HAP-1 (cell line): Measurements from ENCODE around the gene LRIG1.

Experiments used
- DNase-seq, 2 experiments: peaks; one replicate each; pipeline ENCODE4 v3.0.0-alpha.2; 2016 to 2020; ENCODE audit warnings: low spot score in 2 of 2
- H3K27me3 ChIP-seq: fragments of 250-450 bp; sonication (Bioruptor Pico); 2 replicates; pipeline ENCODE4 v1.5.1; 2020; ENCODE audit warnings: low read depth, mild to moderate bottlenecking, moderate library complexity
- H3K36me3 ChIP-seq: fragments of 250-450 bp; sonication (Bioruptor Pico); replicated peaks from 2 replicates; pipeline ENCODE4 v1.5.1; 2020; ENCODE audit warnings: mild to moderate bottlenecking
- H3K4me1 ChIP-seq: fragments of 250-450 bp; sonication (Bioruptor Pico); 2 replicates; pipeline ENCODE4 v1.5.1; 2020; ENCODE audit warnings: mild to moderate bottlenecking
- H3K4me3 ChIP-seq: fragments of 250-450 bp; sonication (Bioruptor Pico); 2 replicates; pipeline ENCODE4 v1.5.1; 2020; ENCODE audit warnings: mild to moderate bottlenecking, moderate library complexity
- H3K9me3 ChIP-seq: fragments of 250-450 bp; sonication (Bioruptor Pico); 2 replicates; pipeline ENCODE4 v1.5.1; 2020; ENCODE audit warnings: mild to moderate bottlenecking, moderate library complexity
- in situ Hi-C: fragments of 300-500 bp; cut with MboI; formaldehyde crosslinking; loops from 3 replicates; pipeline ENCODE4 v1.14.3; 2020; ENCODE audit warnings: low sequenced_read_pairs, inconsistent platforms, mixed read lengths

The LRIG1 gene

DNA sequence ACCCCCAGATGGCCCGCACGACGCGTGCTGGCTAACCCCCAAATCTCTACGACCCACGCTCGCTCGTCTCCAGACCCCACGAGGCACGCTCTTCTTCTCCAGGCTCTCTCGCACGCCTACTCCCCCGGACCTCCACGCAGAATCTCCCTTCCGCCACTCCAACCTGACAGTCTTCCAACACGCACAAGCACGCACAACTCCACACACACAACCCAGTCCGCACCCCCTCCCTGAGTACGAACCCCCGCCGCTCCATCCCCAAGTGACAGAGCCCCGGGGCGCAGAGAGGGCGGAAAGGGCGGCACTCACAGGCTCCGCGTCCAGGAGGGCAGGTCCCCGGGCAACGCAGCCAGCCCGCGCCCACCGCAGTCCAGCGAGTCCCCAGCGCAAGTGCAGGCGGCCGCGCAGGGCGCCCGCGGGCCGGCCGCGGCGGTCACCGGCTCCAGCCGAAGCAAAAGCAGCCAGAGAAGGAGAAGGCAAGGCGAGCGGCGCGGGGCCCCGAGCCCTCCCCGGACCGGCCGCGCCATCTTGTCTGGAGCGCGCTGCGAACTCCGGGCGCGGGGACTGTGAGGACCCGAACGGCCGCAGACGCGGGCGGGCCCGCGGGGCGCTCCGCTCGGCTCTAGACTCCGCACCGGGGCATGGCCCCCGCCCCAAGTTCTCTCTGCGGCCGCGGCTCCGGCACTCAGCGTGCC, 794 bp downstream of the LRIG1 start:
- Histone ChIP-seq H3K36me3 (no peaks in the 10 kb centered on the region), H3K9me3 (no peaks in the 10 kb centered on the region), H3K27me3 (peaks cover 4% of the 10 kb centered on the region; the same call in 1 of the 2 replicates), H3K4me1 (peaks cover 53% of the 10 kb centered on the region), H3K4me3 (peak overlapping the region; percentile 59)
- in situ Hi-C loops, result loop anchor here (25.0 kb wide), 1 partner anchor 312 kb away; no protein-coding TSS in a partner anchor
- DNase-seq, result peak in 1 of 2 experiments; percentile 54

- peaks cover 57% of the 10 kb centered on the region for H3K4me1 ChIP-seq
- peak; percentile 32 to 46 for DNase-seq
- in situ Hi-C loops, result no loop called here
- H3K36me3 ChIP-seq, result no peaks in the 10 kb centered on the region
- peak overlapping the region; percentile 59 for H3K4me3 ChIP-seq
- no peaks in the 10 kb centered on the region for H3K9me3 ChIP-seq
- 0 out of 2 replicates have a peak, but pooled peaks cover 2% of the 10 kb centered on the region for H3K27me3 ChIP-seq
Measured at GRCh38 chr3:66498687-66499621, 1.9 kb downstream of the LRIG1 start.

GRCh38 chr3:66497985-66498671, 2.7 kb downstream of the LRIG1 start:
- peaks cover 56% of the 10 kb centered on the region for H3K4me1 ChIP-seq
- in situ Hi-C loops, result no loop called here
- DNase-seq, result no peak
- no peaks in the 10 kb centered on the region for H3K36me3 ChIP-seq
- no peak overlapping the region for H3K4me3 ChIP-seq
- H3K27me3 ChIP-seq, result 0 out of 2 replicates have a peak, but pooled peaks cover 2% of the 10 kb centered on the region
- no peaks in the 10 kb centered on the region for H3K9me3 ChIP-seq

DNA sequence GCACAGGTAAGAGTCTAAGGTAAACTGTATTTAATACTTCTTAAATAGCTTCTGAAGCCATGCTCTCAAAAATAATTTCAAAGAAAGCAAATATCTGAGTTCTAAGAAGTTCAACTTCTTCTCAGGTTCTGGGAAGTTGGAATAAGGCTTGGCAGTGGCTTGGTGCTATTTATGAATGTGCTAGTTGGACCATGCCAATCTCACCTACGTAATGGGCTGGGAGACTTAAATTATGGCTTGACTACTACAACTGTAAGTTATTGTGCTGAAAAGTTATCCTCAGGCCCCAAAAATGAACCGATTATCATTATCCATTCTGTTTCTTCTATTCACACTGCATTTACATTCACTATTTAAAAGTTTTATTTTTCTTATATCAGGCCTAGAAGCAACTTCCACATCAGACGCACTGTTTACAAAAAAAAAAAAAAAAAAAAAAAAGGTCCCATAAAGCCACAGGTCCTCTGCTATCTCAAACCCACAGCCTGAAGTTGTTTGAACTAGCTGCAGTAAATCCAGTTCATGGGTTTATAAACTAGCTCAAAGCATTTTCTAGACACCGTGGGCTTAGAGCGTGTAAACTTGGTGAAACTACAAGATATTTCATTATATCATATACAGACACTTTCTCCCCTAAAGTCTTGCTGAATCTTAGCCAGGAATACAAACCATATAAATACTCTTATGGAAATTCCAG, 3.4 kb downstream of the LRIG1 start:
- in situ Hi-C loops, result no loop called here
- no peaks in the 10 kb centered on the region for H3K27me3 ChIP-seq
- no peaks in the 10 kb centered on the region for H3K9me3 ChIP-seq
- H3K4me1 ChIP-seq, result peaks cover 52% of the 10 kb centered on the region
- no peak for DNase-seq
- no peaks in the 10 kb centered on the region for H3K36me3 ChIP-seq
- no peak overlapping the region for H3K4me3 ChIP-seq

DNA sequence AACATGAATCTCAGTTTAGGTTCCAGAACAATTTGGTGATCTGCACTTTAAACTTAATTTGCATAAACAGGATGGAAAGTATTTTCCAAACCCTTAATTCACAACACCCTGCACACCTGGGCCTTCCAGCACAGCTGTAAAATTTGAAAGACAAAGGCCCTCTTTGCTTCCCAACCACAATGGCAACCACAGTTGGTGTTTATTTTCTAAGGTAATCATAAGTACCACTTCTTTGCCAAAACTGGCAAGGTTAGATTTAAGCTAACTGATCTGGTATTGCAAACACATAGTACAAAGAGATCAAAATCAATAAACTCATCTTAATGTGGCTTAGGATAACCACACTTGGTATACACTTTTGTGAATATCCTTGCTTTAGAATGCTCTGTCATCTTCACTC, 4.1 kb downstream of the LRIG1 start:
- in situ Hi-C loops, result no loop called here
- no peaks in the 10 kb centered on the region for H3K27me3 ChIP-seq
- H3K4me1 ChIP-seq, result peaks cover 52% of the 10 kb centered on the region
- H3K36me3 ChIP-seq, result no peaks in the 10 kb centered on the region
- DNase-seq, result no peak
- H3K4me3 ChIP-seq, result no peak overlapping the region
- no peaks in the 10 kb centered on the region for H3K9me3 ChIP-seq

- in situ Hi-C loops, result no loop called here
- no peak for DNase-seq
- Histone ChIP-seq H3K4me3 (no peak overlapping the region), H3K4me1 (peaks cover 48% of the 10 kb centered on the region), H3K9me3 (no peaks in the 10 kb centered on the region), H3K36me3 (no peaks in the 10 kb centered on the region), H3K27me3 (no peaks in the 10 kb centered on the region)
Measured at GRCh38 chr3:66496301-66496700, 4.5 kb downstream of the LRIG1 start.

DNA sequence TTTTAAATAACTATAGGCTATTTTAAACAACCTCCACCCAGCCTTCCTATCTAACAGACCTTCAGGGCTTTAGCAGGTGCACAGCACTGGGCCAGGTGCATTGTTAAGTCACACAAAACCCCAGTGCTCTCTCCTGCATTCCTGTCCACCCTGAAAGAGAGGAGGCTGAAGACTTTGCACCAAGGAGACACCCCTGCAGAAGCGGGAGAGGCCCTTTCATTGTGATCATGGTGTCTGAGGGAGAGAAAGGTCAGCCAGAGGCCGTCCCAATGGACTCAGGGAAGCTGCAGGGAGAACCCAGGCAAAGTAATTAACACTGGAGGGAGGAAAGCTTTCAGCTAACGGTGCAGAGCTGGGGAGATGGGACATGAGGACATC, 5.2 kb downstream of the LRIG1 start:
- H3K27me3 ChIP-seq, result no peaks in the 10 kb centered on the region
- peak; percentile 15 to 28 for DNase-seq
- in situ Hi-C loops, result no loop called here
- H3K4me3 ChIP-seq, result no peak overlapping the region
- no peaks in the 10 kb centered on the region for H3K9me3 ChIP-seq
- H3K4me1 ChIP-seq, result peaks cover 53% of the 10 kb centered on the region
- H3K36me3 ChIP-seq, result no peaks in the 10 kb centered on the region

DNA sequence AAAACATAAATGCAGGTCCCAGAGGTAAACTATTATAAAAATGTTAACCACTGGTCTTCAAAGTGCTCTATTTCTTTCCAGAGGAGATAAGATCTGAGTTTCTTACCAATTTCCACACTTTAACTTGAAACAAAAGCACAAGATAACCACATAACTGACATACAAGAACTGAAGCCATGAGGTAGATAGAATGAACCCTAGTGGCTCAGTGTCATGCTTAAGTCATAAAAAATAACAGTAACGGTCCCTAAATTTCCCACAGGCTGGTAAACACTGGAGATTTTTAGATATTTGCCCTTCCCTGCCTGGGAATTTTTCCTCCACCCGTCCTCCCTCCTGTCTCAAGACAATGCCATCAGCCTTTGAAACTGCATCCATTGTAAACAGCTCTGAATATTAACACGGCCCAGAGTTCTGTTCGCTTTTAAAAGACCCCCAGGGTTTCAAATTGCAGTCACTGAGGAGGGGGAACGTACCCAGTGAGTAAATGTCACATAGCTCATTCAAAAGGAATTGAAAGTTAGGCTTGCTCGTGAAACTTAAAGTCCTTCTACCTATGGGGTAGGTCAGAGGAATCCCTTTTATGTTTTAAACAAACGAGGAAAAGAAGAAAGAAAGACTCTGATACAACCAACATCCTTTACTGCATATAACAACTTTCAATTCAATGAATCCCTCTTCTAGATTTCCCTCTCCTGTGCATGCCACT, 5.7 kb downstream of the LRIG1 start:
- in situ Hi-C loops, result no loop called here
- Histone ChIP-seq H3K4me3 (no peak overlapping the region), H3K4me1 (peaks cover 54% of the 10 kb centered on the region), H3K9me3 (no peaks in the 10 kb centered on the region), H3K27me3 (no peaks in the 10 kb centered on the region), H3K36me3 (no peaks in the 10 kb centered on the region)
- peak in 1 of 2 experiments; percentile 22 for DNase-seq

- Histone ChIP-seq H3K27me3 (no peaks in the 10 kb centered on the region), H3K4me1 (peaks cover 48% of the 10 kb centered on the region), H3K4me3 (no peak overlapping the region), H3K36me3 (no peaks in the 10 kb centered on the region), H3K9me3 (no peaks in the 10 kb centered on the region)
- no peak for DNase-seq
- in situ Hi-C loops, result no loop called here
Measured at GRCh38 chr3:66493458-66494099, 7.2 kb downstream of the LRIG1 start.

DNA sequence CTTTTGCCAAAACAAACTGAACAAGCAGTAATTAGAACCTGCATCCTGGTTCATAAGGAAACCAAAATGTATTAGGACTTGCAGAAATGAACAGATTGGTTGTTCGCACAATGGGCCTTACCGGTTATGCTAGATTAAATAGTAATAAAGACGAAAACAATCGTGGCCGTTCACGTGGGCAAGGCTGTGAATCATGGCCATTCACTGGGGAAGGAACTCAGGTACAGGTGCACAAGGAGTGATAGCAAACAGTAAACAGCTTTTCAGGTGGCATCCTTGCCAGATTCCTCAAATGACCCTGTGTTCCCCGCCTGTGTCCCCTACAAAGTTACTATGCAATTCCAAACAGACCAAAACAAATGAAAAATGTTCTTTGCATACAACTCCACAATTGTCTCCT, 8.2 kb downstream of the LRIG1 start:
- DNase-seq, result no peak
- Histone ChIP-seq H3K4me3 (no peak overlapping the region), H3K36me3 (no peaks in the 10 kb centered on the region), H3K4me1 (peaks cover 42% of the 10 kb centered on the region), H3K9me3 (no peaks in the 10 kb centered on the region), H3K27me3 (no peaks in the 10 kb centered on the region)
- in situ Hi-C loops, result no loop called here

GRCh38 chr3:66492071-66492470, 8.8 kb downstream of the LRIG1 start:
- Histone ChIP-seq H3K36me3 (no peaks in the 10 kb centered on the region), H3K4me1 (peaks cover 41% of the 10 kb centered on the region), H3K4me3 (no peak overlapping the region), H3K9me3 (no peaks in the 10 kb centered on the region), H3K27me3 (no peaks in the 10 kb centered on the region)
- peak in 1 of 2 experiments; percentile 5 for DNase-seq
- in situ Hi-C loops, result no loop called here

DNA sequence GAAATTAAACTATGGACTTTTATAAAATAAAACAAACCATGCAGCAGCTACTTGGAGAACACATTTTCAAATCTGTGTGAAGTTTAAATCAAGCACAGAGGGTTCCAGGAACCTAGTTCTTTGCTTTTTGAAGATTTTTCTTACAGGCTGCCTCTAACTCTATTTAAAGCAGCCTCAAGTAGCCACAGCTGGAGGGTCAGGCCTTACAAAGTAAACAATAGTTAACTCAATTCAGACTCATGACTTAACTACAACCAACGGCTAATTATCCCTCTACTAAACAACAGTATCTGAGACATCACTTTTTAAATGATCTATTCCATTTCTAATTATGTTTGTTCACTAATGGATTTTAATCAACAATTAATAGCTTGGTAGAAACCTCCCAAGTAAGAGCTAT, 9.8 kb downstream of the LRIG1 start:
- no peaks in the 10 kb centered on the region for H3K36me3 ChIP-seq
- H3K9me3 ChIP-seq, result no peaks in the 10 kb centered on the region
- DNase-seq, result no peak
- no peaks in the 10 kb centered on the region for H3K27me3 ChIP-seq
- H3K4me1 ChIP-seq, result peaks cover 31% of the 10 kb centered on the region
- in situ Hi-C loops, result no loop called here
- no peak overlapping the region for H3K4me3 ChIP-seq
